Measurements from ENCODE around the gene SNRNP25.
"Not testable (repeated sequence)": the region's sequence is repeated elsewhere in the genome, so short reads cannot be mapped to it uniquely, and the experiment has no call there.

SNRNP25 gene

GRCh38 chr16:42069-42457 is 11.6 kb upstream of the SNRNP25 start:
- DNase-seq, result no peak

- DNase-seq, result no peak
Observed at GRCh38 chr16:42691-43090, 10.9 kb upstream of the SNRNP25 start.

- DNase-seq, result no peak
Observed at GRCh38 chr16:43294-43693, 10.3 kb upstream of the SNRNP25 start.

GRCh38 chr16:44655-45054 is 9.0 kb upstream of the SNRNP25 start:
- DNase-seq, result no peak

GRCh38 chr16:45454-45853 is 8.2 kb upstream of the SNRNP25 start:
- peak; percentile 33 for DNase-seq

- not testable (repeated sequence) for DNase-seq
Observed at GRCh38 chr16:46510-46909, 7.1 kb upstream of the SNRNP25 start.

GRCh38 chr16:47234-47633 is 6.4 kb upstream of the SNRNP25 start:
- DNase-seq, result no peak

GRCh38 chr16:50769-51591 is 2.6 kb upstream of the SNRNP25 start:
- DNase-seq, result no peak

GRCh38 chr16:54237-54581 is 581 bp downstream of the SNRNP25 start:
- DNase-seq, result no peak

GRCh38 chr16:55571-56136 is 2.0 kb downstream of the SNRNP25 start:
- DNase-seq, result no peak

- DNase-seq, result no peak
Observed at GRCh38 chr16:56231-56927, 2.8 kb downstream of the SNRNP25 start.

GRCh38 chr16:57711-58110 is 4.1 kb downstream of the SNRNP25 start:
- DNase-seq, result no peak

- DNase-seq, result no peak
Observed at GRCh38 chr16:58491-59439, 5.1 kb downstream of the SNRNP25 start.

GRCh38 chr16:59440-60059 is 5.9 kb downstream of the SNRNP25 start:
- DNase-seq, result no peak

- no peak for DNase-seq
Observed at GRCh38 chr16:60166-60565, 6.5 kb downstream of the SNRNP25 start.

- DNase-seq, result no peak
Observed at GRCh38 chr16:60929-61878, 7.6 kb downstream of the SNRNP25 start.

GRCh38 chr16:61879-62281 is 8.3 kb downstream of the SNRNP25 start:
- DNase-seq, result no peak

GRCh38 chr16:62283-62967 is 8.8 kb downstream of the SNRNP25 start:
- no peak for DNase-seq

GRCh38 chr16:62968-63391 is 9.4 kb downstream of the SNRNP25 start:
- DNase-seq, result no peak

GRCh38 chr16:63466-63865 is 9.8 kb downstream of the SNRNP25 start:
- DNase-seq, result no peak
